Breast epithelium (tissue), 4 donors: ENCODE data around the gene CXorf66. TPM values are rescaled to one million over a fixed set of nuclear protein-coding genes. Genes with fewer than 3 reads are reported as not detected.
"Not testable (repeated sequence)": the region's sequence is repeated elsewhere in the genome, so short reads cannot be mapped to it uniquely, and the experiment has no call there.

ENCODE experiments used
- DNase-seq, 2 donors: peaks; one replicate each; pipeline ENCODE4 v3.0.0-alpha.2; 2019; ENCODE audit warnings: low spot score in 2 of 2
- H3K27ac ChIP-seq, 2 donors: fragments of 200-600 bp; sonication (generic) in 1 of 2; one replicate each; pipeline ENCODE4 v1.5.1; 2016 to 2019; ENCODE audit warnings: mild to moderate bottlenecking in 1 of 2
- H3K27me3 ChIP-seq, 2 donors: fragments of 200-600 bp; sonication (generic) in 1 of 2; one replicate each; pipeline versions ENCODE4 v1.5.1 to v1.6.0; 2017 to 2019; ENCODE audit warnings: control low read depth in 1 of 2, mild to moderate bottlenecking in 1 of 2
- H3K36me3 ChIP-seq: fragments of 200-600 bp; one replicate; pipeline ENCODE4 v1.5.1; 2019
- H3K4me1 ChIP-seq, 2 donors: fragments of 200-600 bp; sonication (generic); one replicate each; pipeline ENCODE4 v1.5.1; 2016 to 2019; ENCODE audit warnings: control low read depth in 1 of 2
- H3K4me3 ChIP-seq, 3 donors: fragments of 200-600 bp; sonication (generic); 1 replicate in 2 of 3; 2 replicates in 1 of 3; pipeline ENCODE4 v1.5.1; 2016 to 2019; ENCODE audit warnings: mild to moderate bottlenecking in 3 of 3, moderate library complexity in 2 of 3
- H3K9me3 ChIP-seq, 2 donors: fragments of 200-600 bp; sonication (generic) in 1 of 2; one replicate each; pipeline ENCODE4 v1.5.1; 2016 to 2019; ENCODE audit warnings: control low read depth in 1 of 2
- POLR2A ChIP-seq: fragments of 450-650 bp; IDR thresholded peaks from one replicate; pipeline ENCODE4 v1.6.1; 2016; ENCODE audit warnings: antibody characterized with exemption, mild to moderate bottlenecking, moderate library complexity
- POLR2AphosphoS5 ChIP-seq, 3 donors: sonication (generic); formaldehyde crosslinking; IDR thresholded peaks; one replicate each; pipeline ENCODE4 v1.6.1; 2017; ENCODE audit warnings: antibody characterized with exemption in 3 of 3
- intact Hi-C: fragments of 100-400 bp; cut with DNase I; formaldehyde crosslinking; loops from one replicate; pipeline ENCODE4 v1.15.1; 2023; ENCODE audit warnings: low total_unique reads
- total RNA-seq, 3 donors: library from RNA; depleted of rRNA; stranded (reverse); fragments of >200 nt; gene quantifications; one replicate each; pipeline ENCODE4 v1.1.0, GENCODE V29; 2016
- TF ChIP-seq, protein P1 (sequence below), 3 donors: fragments of 450-650 bp; IDR thresholded peaks; one replicate each; pipeline ENCODE4 v1.5.1; 2016 to 2017; ENCODE audit warnings: antibody characterized with exemption in 3 of 3, mild to moderate bottlenecking in 3 of 3, moderate library complexity in 3 of 3

Gene CXorf66
- total RNA-seq, 3 donors from 2014 or later = not detected

DNA sequence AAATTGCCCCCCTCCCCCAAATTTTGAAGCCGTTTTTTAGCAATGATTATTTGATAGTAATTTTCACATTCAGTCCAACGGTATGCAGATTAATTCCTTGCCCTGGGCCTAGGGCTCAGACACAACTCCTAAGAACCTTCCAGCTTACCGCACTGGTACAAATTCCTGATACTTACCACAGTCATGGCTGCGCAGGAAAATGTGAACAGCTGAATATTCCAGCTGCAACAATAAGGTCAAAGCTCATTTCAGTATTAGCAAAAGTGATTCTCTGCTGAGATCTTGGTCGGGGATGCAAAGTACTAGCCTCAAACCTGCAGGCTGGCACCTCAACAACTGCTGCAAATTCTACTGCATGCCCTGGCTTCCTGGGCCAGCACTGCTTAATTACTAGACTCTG, 35.4 kb downstream of the CXorf66 start:
- TF ChIP-seq, protein P1, sequence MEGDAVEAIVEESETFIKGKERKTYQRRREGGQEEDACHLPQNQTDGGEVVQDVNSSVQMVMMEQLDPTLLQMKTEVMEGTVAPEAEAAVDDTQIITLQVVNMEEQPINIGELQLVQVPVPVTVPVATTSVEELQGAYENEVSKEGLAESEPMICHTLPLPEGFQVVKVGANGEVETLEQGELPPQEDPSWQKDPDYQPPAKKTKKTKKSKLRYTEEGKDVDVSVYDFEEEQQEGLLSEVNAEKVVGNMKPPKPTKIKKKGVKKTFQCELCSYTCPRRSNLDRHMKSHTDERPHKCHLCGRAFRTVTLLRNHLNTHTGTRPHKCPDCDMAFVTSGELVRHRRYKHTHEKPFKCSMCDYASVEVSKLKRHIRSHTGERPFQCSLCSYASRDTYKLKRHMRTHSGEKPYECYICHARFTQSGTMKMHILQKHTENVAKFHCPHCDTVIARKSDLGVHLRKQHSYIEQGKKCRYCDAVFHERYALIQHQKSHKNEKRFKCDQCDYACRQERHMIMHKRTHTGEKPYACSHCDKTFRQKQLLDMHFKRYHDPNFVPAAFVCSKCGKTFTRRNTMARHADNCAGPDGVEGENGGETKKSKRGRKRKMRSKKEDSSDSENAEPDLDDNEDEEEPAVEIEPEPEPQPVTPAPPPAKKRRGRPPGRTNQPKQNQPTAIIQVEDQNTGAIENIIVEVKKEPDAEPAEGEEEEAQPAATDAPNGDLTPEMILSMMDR (IDR thresholded peaks at IDR 0.05) = no peak
- TF ChIP-seq POLR2AphosphoS5 (IDR thresholded peaks at IDR 0.05) (no peak), POLR2A (no peak)
- H3K9me3 ChIP-seq = no peaks in the 10 kb centered on the region
- H3K4me3 ChIP-seq = no peak overlapping the region
- intact Hi-C loops = loop anchor here (2.0 kb wide), 1 partner anchor 71 kb away; no protein-coding TSS in a partner anchor
- no peaks in the 10 kb centered on the region for H3K4me1 ChIP-seq
- H3K27me3 ChIP-seq = peaks cover 0 to 26% of the 10 kb centered on the region in 2 donors
- H3K27ac ChIP-seq = no peak overlapping the region
- no peak for DNase-seq
- H3K36me3 ChIP-seq = no peaks in the 10 kb centered on the region

DNA sequence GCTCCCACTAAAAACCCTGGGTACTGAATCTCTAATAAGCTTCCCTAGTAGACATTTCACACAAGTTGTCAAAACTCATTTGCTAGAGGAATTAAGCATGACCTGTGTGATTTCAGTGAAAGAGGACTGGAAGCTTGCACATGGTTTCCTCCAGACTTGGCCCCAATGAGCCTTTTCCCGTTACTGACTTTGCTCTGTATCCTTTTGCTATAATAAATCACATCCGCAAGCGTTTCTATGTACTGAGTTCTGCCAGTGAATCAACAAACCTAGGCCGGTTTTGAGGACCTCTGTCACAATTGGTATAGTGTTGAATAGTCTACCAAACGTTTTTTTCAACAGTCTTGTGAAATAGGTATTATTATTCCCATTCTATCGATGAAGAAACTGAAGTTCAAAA, 40.6 kb downstream of the CXorf66 start:
- Histone ChIP-seq H3K27ac (peak overlapping the region in 1 of 2 donors; percentile 54), H3K27me3 (peaks cover 0 to 7% of the 10 kb centered on the region in 2 donors), H3K36me3 (no peaks in the 10 kb centered on the region), H3K4me1 (no peaks in the 10 kb centered on the region), H3K9me3 (no peaks in the 10 kb centered on the region), H3K4me3 (no peak overlapping the region)
- intact Hi-C loops = no loop called here
- TF ChIP-seq, protein P1 (IDR thresholded peaks at IDR 0.05) = no peak
- no peak for TF ChIP-seq POLR2AphosphoS5 (IDR thresholded peaks at IDR 0.05)
- DNase-seq = no peak

DNA sequence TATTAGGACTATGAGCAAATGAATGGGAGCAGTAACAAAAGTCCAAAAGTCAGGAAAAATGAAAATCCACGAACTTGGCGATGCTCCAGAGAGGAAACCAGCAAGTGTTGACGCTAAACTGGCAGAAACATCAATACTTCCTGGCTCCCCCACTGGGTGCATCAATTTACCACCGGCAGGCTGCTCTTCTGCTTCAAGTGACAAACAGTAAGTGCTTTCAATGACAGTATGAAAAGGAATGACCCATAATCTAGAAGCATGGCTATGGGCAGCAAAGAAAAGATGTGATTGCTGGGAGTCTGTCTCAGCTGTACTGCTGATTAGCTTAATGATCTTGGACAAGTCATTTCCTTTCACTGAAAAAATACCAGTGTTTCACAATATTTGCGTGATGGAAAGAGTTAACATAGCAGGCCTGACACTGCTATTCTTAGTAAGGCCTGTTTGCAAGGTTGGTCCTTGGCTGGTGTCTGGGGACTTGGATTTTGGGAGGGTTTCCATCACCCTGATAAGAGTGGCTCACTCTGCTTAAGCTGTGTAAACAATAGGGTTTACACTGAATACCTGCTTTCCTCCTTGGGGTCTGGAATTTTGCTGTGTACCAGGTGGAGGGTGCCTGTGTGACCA, 41.1 kb downstream of the CXorf66 start:
- Histone ChIP-seq H3K27me3 (peaks cover 0 to 7% of the 10 kb centered on the region in 2 donors), H3K4me1 (no peaks in the 10 kb centered on the region), H3K9me3 (no peaks in the 10 kb centered on the region), H3K4me3 (no peak overlapping the region), H3K36me3 (no peaks in the 10 kb centered on the region), H3K27ac (peak overlapping the region in 1 of 2 donors; percentile 54)
- intact Hi-C loops = no loop called here
- no peak for TF ChIP-seq POLR2AphosphoS5 (IDR thresholded peaks at IDR 0.05)
- TF ChIP-seq POLR2A = no peak
- TF ChIP-seq, protein P1 (IDR thresholded peaks at IDR 0.05) = no peak
- DNase-seq = no peak

DNA sequence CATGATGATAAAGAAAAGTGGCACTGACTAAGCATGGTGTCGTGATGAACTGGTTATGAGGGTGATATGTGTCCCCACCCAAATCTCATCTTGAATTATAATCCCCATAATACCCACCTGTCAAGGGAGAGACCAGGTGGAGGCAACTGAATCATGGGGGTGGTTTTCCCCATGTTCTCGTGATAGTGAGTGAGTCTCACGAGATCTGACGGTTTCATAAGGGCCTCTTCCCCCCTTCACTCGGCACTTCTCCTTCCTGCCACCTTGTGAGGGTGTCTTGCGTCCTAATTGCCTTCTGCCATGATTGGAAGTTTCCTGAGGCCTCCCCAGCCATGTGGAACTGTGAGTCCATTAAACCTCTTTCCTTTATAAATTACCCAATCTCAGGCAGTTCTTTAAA, 44.2 kb downstream of the CXorf66 start:
- intact Hi-C loops, H3K27me3 ChIP-seq, H3K9me3 ChIP-seq, DNase-seq, H3K4me3 ChIP-seq, H3K27ac ChIP-seq, H3K4me1 ChIP-seq, H3K36me3 ChIP-seq: not testable (repeated sequence)

DNA sequence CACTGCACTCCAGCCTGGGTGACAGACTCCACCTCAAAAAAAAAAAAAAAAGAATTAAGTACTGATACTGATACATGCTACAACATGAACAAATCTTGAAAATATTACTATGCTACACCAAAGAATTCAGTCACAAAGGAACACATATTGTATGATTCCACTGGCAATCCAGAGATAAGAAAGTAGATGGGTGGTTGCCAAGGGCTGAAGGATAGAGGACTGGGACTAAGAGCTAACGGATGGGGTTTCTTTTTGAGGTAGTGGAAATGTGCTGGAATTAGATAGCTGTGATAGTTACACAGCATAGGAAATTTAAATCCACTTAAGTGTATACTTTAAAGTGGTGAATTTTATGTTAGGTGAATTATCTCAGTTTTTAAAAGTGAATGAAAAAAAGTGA, 45.0 kb downstream of the CXorf66 start:
- TF ChIP-seq POLR2A = no peak
- TF ChIP-seq POLR2AphosphoS5 (IDR thresholded peaks at IDR 0.05) = no peak
- TF ChIP-seq, protein P1 (IDR thresholded peaks at IDR 0.05) = no peak

More for the DNA sequence above, 45.0 kb downstream of the CXorf66 start:
- Histone ChIP-seq H3K36me3 (no peaks in the 10 kb centered on the region), H3K9me3 (no peaks in the 10 kb centered on the region), H3K27me3 (peaks cover 0 to 2% of the 10 kb centered on the region in 2 donors), H3K4me1 (no peaks in the 10 kb centered on the region), H3K27ac (no peak overlapping the region), H3K4me3 (no peak overlapping the region)
- intact Hi-C loops = no loop called here
- no peak for DNase-seq
